ENCODE results near the gene UNG. TPM values are rescaled to one million over a fixed set of nuclear protein-coding genes. Genes with fewer than 3 reads are reported as not detected.

The UNG gene
- total and polyA plus RNA-seq, 2 of the 8 experiments (the other 6 are each of a cell fraction or from before 2014, with no cell fraction given): 71.6 to 163 TPM

GRCh38 chr12:109052414-109053323 is 44.7 kb upstream of the UNG start, which contains the start of gene USP30 (continued):
- TF ChIP-seq HDAC6 (IDR thresholded peaks at IDR 0.05; ENCODE audit: low read depth, low read length) (no peak), RNF2 (IDR thresholded peaks at IDR 0.05; ENCODE audit: borderline replicate concordance, low read depth, low read length, missing control alignments, poor library complexity, severe bottlenecking) (no peak), TEAD4 (IDR thresholded peaks at IDR 0.05; ENCODE audit: low read depth, low read length) (no peak; the same call in 1 of the 2 replicates), GTF2F1 (IDR thresholded peaks at IDR 0.05; ENCODE audit: borderline replicate concordance, low read depth, low read length) (peak; percentile 62; the same call in 1 of the 2 replicates), SRF (IDR thresholded peaks at IDR 0.05; ENCODE audit: low read depth, low read length) (peak; percentile 73), RBBP5 (IDR thresholded peaks at IDR 0.05; ENCODE audit: borderline replicate concordance, low read depth, low read length) (peak; percentile 82), SP4 (IDR thresholded peaks at IDR 0.05; ENCODE audit: low read length) (peak; percentile 90; the same call in 1 of the 2 replicates), CBX8 (IDR thresholded peaks at IDR 0.05; ENCODE audit: borderline replicate concordance, low read depth, low read length) (no peak), JUN (IDR thresholded peaks at IDR 0.05; ENCODE audit: low read depth, low read length) (0 out of 2 replicates have a peak, but pooled peaks have one; percentile 51), ATF2 (IDR thresholded peaks at IDR 0.05; ENCODE audit: low read length) (peak; percentile 73), NANOG (IDR thresholded peaks at IDR 0.05; ENCODE audit: insufficient read depth, low read depth, low read length, poor library complexity, severe bottlenecking) (no peak), YY1 (IDR thresholded peaks at IDR 0.05; ENCODE audit: low read depth, low read length) (peak; percentile 37; the same call in 1 of the 2 replicates), RAD21 (IDR thresholded peaks at IDR 0.05 in 1 of 2, conservative IDR thresholded peaks at IDR 0.05 in 1 of 2; ENCODE audit: low read depth in 2 of 2, low read length in 2 of 2) (peak; percentile 20 to 25; a peak in 2 of 4 replicates), EGR1 (IDR thresholded peaks at IDR 0.05; ENCODE audit: borderline replicate concordance, low read depth, low read length) (peak; percentile 87), TAF1 (IDR thresholded peaks at IDR 0.05; ENCODE audit: low read depth, low read length) (peak; percentile 75), SIX5 (IDR thresholded peaks at IDR 0.05; ENCODE audit: low read depth, low read length) (peak; percentile 56; the same call in 1 of the 2 replicates), ATF3 (IDR thresholded peaks at IDR 0.05; ENCODE audit: insufficient read depth, low read depth, low read length) (no peak), MAX (IDR thresholded peaks at IDR 0.05) (peak; percentile 42)
